ENCODE measurements around the gene CEP57L1.

The CEP57L1 gene

DNA sequence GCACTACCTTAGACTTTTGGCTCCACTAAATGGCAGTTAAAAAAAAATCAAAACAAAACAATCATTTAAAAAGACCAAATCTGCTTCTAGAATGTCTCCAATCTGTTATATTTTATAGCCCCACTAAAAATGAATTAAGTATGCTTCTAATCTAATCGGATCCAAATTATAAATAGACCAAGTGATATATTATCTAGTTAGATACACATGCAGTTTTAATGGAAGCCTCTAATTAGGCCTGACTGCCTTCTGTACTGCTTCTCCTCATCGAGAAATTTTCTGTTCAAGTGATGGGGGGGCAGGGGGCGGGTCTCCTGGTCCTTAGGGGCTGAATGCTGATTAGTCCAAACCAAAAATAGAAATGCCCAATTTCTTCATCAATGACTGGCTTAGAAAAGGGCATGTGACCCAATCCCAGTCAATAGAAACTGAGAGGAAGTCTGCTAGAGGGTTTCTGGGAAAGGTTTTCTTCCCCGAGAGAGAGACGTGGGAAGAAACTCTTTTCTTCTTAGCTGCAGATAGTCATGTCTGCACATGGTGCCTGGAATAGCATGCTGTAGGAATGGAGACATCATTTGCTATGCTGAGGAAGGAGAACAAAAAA lies 7.5 kb upstream of the CEP57L1 start:
- Histone ChIP-seq H3K79me1 (ENCODE audit: low read length) (no peaks in the 10 kb centered on the region), H3K4me2 (ENCODE audit: low read length) (no peak overlapping the region), H4K91ac (ENCODE audit: low read depth, low read length) (no peak overlapping the region), H3K4me3 (ENCODE audit: low read depth, low read length) (no peak overlapping the region), H4K8ac (ENCODE audit: low read depth, low read length) (no peak overlapping the region), H2AK5ac (ENCODE audit: low read length) (no peak overlapping the region), H3K18ac (ENCODE audit: low read length) (no peak overlapping the region), H3K36me3 (ENCODE audit: control insufficient read depth in 1 of 2, insufficient read depth in 2 of 2, low read length in 2 of 2) (peaks cover 0 to 3% of the 10 kb centered on the region in 2 experiments), H3K23ac (ENCODE audit: low read length) (no peak overlapping the region), H2BK5ac (ENCODE audit: low read depth, low read length, poor library complexity) (no peak overlapping the region), H4K12ac (ENCODE audit: low read depth, low read length) (no peak overlapping the region), H3K9ac (ENCODE audit: low read length) (no peak overlapping the region), H2AFZ (ENCODE audit: insufficient read depth, low read length, poor library complexity) (no peak overlapping the region), H3K4me1 (ENCODE audit: control insufficient read depth in 1 of 2, insufficient read depth in 2 of 2, low read length in 2 of 2) (no peaks in the 10 kb centered on the region), H3K14ac (ENCODE audit: low read length) (no peak overlapping the region), H3K79me2 (ENCODE audit: control insufficient read depth, insufficient read depth, low read length, poor library complexity) (no peaks in the 10 kb centered on the region), H2BK12ac (ENCODE audit: low read length) (no peak overlapping the region), H3K9me3 (ENCODE audit: insufficient read depth, low read depth, low read length) (no peaks in the 10 kb centered on the region), H3K4ac (ENCODE audit: low read depth, low read length) (no peak overlapping the region), H3K27me3 (ENCODE audit: insufficient read depth, low read length) (no peaks in the 10 kb centered on the region), H3K27ac (ENCODE audit: low read depth, low read length) (no peak overlapping the region), H2BK120ac (ENCODE audit: insufficient read depth, low read length, poor library complexity) (no peak overlapping the region)
- no peak for DNase-seq
- no CpG with 5 or more reads among the region's 5 CpGs for WGBS (ENCODE audit: extremely low coverage, insufficient coverage, insufficient read length)

DNA sequence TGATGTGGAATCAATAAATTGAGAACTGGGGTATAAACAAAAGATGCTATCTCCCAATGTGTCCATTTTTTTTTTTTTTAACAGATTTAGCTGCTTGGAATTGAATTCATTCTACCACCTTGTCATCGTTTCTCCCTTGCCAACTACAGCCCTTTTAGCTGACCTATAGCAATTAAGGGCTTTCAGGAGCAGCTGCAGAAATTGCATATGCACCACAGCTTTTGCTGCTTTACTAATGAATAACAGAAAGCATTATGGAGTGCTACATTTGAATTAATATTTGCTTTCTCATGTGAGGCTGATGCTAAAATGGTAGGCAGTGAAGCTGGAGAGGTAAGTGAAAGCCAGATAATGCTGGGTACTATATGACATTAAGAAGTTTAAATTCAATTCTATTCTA lies 6.3 kb upstream of the CEP57L1 start:
- WGBS (ENCODE audit: extremely low coverage, insufficient coverage, insufficient read length) = no CpG with 5 or more reads among the region's 1 CpG
- no peak overlapping the region for H2BK120ac ChIP-seq (ENCODE audit: insufficient read depth, low read length, poor library complexity)
- no peak overlapping the region for H3K4ac ChIP-seq (ENCODE audit: low read depth, low read length)

DNA sequence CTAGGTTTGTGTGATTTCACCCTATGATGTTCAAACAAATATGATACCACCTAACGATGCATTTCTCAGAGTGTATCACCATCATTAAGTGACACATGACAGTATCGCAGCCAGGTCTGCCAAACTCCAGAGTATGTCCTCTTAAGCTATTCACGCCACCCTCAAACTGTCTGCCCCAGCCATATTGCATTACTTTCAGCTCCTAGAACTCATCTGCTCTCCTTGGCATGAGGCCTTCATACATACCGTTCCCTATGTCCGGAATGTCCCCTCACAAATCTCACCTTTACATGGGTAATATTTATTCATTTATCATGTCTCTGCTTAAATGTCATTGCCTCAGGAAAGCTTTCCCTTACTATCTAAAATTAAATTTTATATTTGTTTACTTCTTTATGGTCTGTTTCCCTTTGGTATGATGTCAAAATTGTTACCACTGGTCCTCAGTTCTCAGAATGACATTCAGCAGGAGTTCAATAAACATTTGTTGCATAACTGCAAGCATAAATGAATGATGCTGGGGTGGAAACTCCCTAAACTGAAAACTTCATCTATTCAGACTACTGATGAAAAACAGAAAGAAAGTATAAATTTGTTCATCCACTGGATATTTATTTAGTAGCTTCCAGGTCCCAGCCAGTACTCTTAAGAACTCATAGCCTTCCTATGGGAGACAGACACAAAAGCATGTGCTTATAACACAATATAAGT lies 3.8 kb upstream of the CEP57L1 start:
- H3K4me2 ChIP-seq (ENCODE audit: low read length) = no peak overlapping the region
- H3K14ac ChIP-seq (ENCODE audit: low read length) = no peak overlapping the region
- peaks cover 8% of the 10 kb centered on the region for H3K79me1 ChIP-seq (ENCODE audit: low read length)
- peaks cover 0 to 2% of the 10 kb centered on the region in 2 experiments for H3K4me1 ChIP-seq (ENCODE audit: control insufficient read depth in 1 of 2, insufficient read depth in 2 of 2, low read length in 2 of 2)
- peaks cover 4% of the 10 kb centered on the region for H3K79me2 ChIP-seq (ENCODE audit: control insufficient read depth, insufficient read depth, low read length, poor library complexity)
- WGBS (ENCODE audit: extremely low coverage, insufficient coverage, insufficient read length) = no CpG with 5 or more reads among the region's 5 CpGs
- DNase-seq = no peak
- H2AFZ ChIP-seq (ENCODE audit: insufficient read depth, low read length, poor library complexity) = no peak overlapping the region
- no peak overlapping the region for H3K9ac ChIP-seq (ENCODE audit: low read length)
- no peak overlapping the region for H2BK12ac ChIP-seq (ENCODE audit: low read length)
- H2BK5ac ChIP-seq (ENCODE audit: low read depth, low read length, poor library complexity) = no peak overlapping the region
- no peaks in the 10 kb centered on the region for H3K27me3 ChIP-seq (ENCODE audit: insufficient read depth, low read length)
- no peak overlapping the region for H3K4me3 ChIP-seq (ENCODE audit: low read depth, low read length)
- no peaks in the 10 kb centered on the region for H3K9me3 ChIP-seq (ENCODE audit: insufficient read depth, low read depth, low read length)
- no peak overlapping the region for H3K4ac ChIP-seq (ENCODE audit: low read depth, low read length)
- H2AK5ac ChIP-seq (ENCODE audit: low read length) = no peak overlapping the region
- no peak overlapping the region for H4K8ac ChIP-seq (ENCODE audit: low read depth, low read length)
- H2BK120ac ChIP-seq (ENCODE audit: insufficient read depth, low read length, poor library complexity) = no peak overlapping the region
- H3K36me3 ChIP-seq (ENCODE audit: control insufficient read depth in 1 of 2, insufficient read depth in 2 of 2, low read length in 2 of 2) = no peaks in the 10 kb centered on the region
- H3K23ac ChIP-seq (ENCODE audit: low read length) = no peak overlapping the region
- no peak overlapping the region for H3K18ac ChIP-seq (ENCODE audit: low read length)
- H4K91ac ChIP-seq (ENCODE audit: low read depth, low read length) = no peak overlapping the region
- H4K12ac ChIP-seq (ENCODE audit: low read depth, low read length) = no peak overlapping the region
- no peak overlapping the region for H3K27ac ChIP-seq (ENCODE audit: low read depth, low read length)

More for the DNA sequence above, 6.3 kb upstream of the CEP57L1 start:
- no peak overlapping the region for H4K8ac ChIP-seq (ENCODE audit: low read depth, low read length)
- DNase-seq = no peak
- no peak overlapping the region for H2BK5ac ChIP-seq (ENCODE audit: low read depth, low read length, poor library complexity)
- H3K4me3 ChIP-seq (ENCODE audit: low read depth, low read length) = no peak overlapping the region
- H3K4me1 ChIP-seq (ENCODE audit: control insufficient read depth in 1 of 2, insufficient read depth in 2 of 2, low read length in 2 of 2) = no peaks in the 10 kb centered on the region
- no peak overlapping the region for H3K18ac ChIP-seq (ENCODE audit: low read length)
- no peak overlapping the region for H4K12ac ChIP-seq (ENCODE audit: low read depth, low read length)
- no peak overlapping the region for H3K23ac ChIP-seq (ENCODE audit: low read length)
- no peak overlapping the region for H3K4me2 ChIP-seq (ENCODE audit: low read length)
- H2AK5ac ChIP-seq (ENCODE audit: low read length) = no peak overlapping the region
- no peak overlapping the region for H3K14ac ChIP-seq (ENCODE audit: low read length)
- H4K91ac ChIP-seq (ENCODE audit: low read depth, low read length) = no peak overlapping the region
- no peak overlapping the region for H3K9ac ChIP-seq (ENCODE audit: low read length)
- no peak overlapping the region for H3K27ac ChIP-seq (ENCODE audit: low read depth, low read length)
- no peaks in the 10 kb centered on the region for H3K79me2 ChIP-seq (ENCODE audit: control insufficient read depth, insufficient read depth, low read length, poor library complexity)
- no peaks in the 10 kb centered on the region for H3K27me3 ChIP-seq (ENCODE audit: insufficient read depth, low read length)
- peaks cover 0 to 3% of the 10 kb centered on the region in 2 experiments for H3K36me3 ChIP-seq (ENCODE audit: control insufficient read depth in 1 of 2, insufficient read depth in 2 of 2, low read length in 2 of 2)
- H3K9me3 ChIP-seq (ENCODE audit: insufficient read depth, low read depth, low read length) = no peaks in the 10 kb centered on the region
- H2BK12ac ChIP-seq (ENCODE audit: low read length) = no peak overlapping the region
- no peak overlapping the region for H2AFZ ChIP-seq (ENCODE audit: insufficient read depth, low read length, poor library complexity)
- no peaks in the 10 kb centered on the region for H3K79me1 ChIP-seq (ENCODE audit: low read length)

DNA sequence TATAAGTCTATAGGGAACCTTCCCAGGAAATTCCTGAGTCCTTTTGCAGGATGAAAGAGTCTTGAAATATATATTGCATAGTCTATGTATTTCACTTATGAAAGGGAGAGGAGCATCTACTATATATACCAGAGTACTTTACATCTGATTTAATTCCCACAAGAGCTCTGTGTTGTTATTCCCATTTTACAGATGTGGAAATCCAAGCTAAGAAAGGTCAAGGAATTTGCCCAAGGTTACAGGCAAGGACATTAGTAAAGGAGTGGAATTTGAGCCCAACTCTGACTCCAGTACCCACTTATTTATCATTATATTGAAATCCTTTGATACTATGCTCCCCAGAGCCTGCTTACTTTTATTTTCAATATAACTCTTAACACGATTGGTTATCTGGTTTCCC lies 3.2 kb upstream of the CEP57L1 start:
- H3K4me1 ChIP-seq (ENCODE audit: control insufficient read depth in 1 of 2, insufficient read depth in 2 of 2, low read length in 2 of 2) = peaks cover 0 to 2% of the 10 kb centered on the region in 2 experiments
- H3K4me2 ChIP-seq (ENCODE audit: low read length) = no peak overlapping the region
- no peak overlapping the region for H3K4me3 ChIP-seq (ENCODE audit: low read depth, low read length)
- H3K14ac ChIP-seq (ENCODE audit: low read length) = no peak overlapping the region
- H2BK12ac ChIP-seq (ENCODE audit: low read length) = no peak overlapping the region
- H3K27me3 ChIP-seq (ENCODE audit: insufficient read depth, low read length) = no peaks in the 10 kb centered on the region
- H3K23ac ChIP-seq (ENCODE audit: low read length) = no peak overlapping the region
- H4K91ac ChIP-seq (ENCODE audit: low read depth, low read length) = no peak overlapping the region
- no peak overlapping the region for H3K9ac ChIP-seq (ENCODE audit: low read length)
- no peak overlapping the region for H2BK120ac ChIP-seq (ENCODE audit: insufficient read depth, low read length, poor library complexity)
- peaks cover 8% of the 10 kb centered on the region for H3K79me1 ChIP-seq (ENCODE audit: low read length)
- no peaks in the 10 kb centered on the region for H3K9me3 ChIP-seq (ENCODE audit: insufficient read depth, low read depth, low read length)
- H3K27ac ChIP-seq (ENCODE audit: low read depth, low read length) = no peak overlapping the region
- H3K36me3 ChIP-seq (ENCODE audit: control insufficient read depth in 1 of 2, insufficient read depth in 2 of 2, low read length in 2 of 2) = no peaks in the 10 kb centered on the region
- DNase-seq = no peak
- no peak overlapping the region for H2BK5ac ChIP-seq (ENCODE audit: low read depth, low read length, poor library complexity)
- no peak overlapping the region for H4K12ac ChIP-seq (ENCODE audit: low read depth, low read length)
- H2AK5ac ChIP-seq (ENCODE audit: low read length) = no peak overlapping the region
- no peak overlapping the region for H4K8ac ChIP-seq (ENCODE audit: low read depth, low read length)
- H2AFZ ChIP-seq (ENCODE audit: insufficient read depth, low read length, poor library complexity) = no peak overlapping the region
- no peak overlapping the region for H3K18ac ChIP-seq (ENCODE audit: low read length)
- no CpG with 5 or more reads among the region's 1 CpG for WGBS (ENCODE audit: extremely low coverage, insufficient coverage, insufficient read length)
- no peak overlapping the region for H3K4ac ChIP-seq (ENCODE audit: low read depth, low read length)
- H3K79me2 ChIP-seq (ENCODE audit: control insufficient read depth, insufficient read depth, low read length, poor library complexity) = peaks cover 4% of the 10 kb centered on the region

Data from trophoblast cell (in vitro differentiated cells and primary cell).